ENCODE data around the gene VOPP1.

The VOPP1 gene

DNA sequence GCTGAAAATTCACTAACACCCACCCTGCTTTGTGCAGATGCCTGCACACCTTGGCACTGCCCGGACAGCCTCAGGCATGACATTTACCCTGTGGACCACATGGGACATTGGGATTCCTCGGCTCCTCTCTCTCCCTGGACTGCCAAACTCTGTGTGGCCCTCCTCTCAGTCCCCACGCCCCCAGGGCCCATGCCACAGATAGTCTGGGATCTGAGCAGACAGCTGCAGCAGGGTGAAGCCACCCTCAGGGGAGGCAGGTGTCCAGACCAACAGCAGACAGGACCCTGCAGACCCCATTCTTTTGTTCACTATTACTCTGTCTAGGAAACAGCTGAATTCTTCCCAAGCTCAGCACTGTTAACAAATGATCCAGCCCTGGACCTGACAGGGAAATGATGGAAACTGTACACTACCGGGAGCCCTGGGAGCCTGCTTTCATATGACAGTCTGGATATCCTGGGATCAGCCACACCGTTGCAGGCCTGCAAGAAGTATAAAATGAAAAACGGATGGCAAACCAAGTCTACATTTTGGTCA is 83.4 kb downstream of the VOPP1 start:
- Histone ChIP-seq H3K36me3 (ENCODE audit: control insufficient read depth, low read length) (peaks cover 48% of the 10 kb centered on the region), H3K9me3 (ENCODE audit: control insufficient read depth, insufficient read depth, low read length) (no peaks in the 10 kb centered on the region), H3K27ac (ENCODE audit: low read depth, low read length) (no peak overlapping the region), H3F3A (ENCODE audit: control insufficient read depth, insufficient read depth) (no peaks in the 10 kb centered on the region), H4K20me1 (ENCODE audit: control insufficient read depth, insufficient read depth, low read depth, low read length) (0 out of 2 replicates have a peak, but pooled peaks cover 5% of the 10 kb centered on the region), H3K4me1 (ENCODE audit: control insufficient read depth, low read length) (no peaks in the 10 kb centered on the region), H3K4me2 (ENCODE audit: low read length) (no peak overlapping the region), H3K79me2 (ENCODE audit: control insufficient read depth, low read length) (no peaks in the 10 kb centered on the region), H3K27me3 (ENCODE audit: control insufficient read depth, low read length) (no peaks in the 10 kb centered on the region), H3K9me2 (replicated peaks; ENCODE audit: control insufficient read depth, low read length) (no peaks in the 10 kb centered on the region), H3K4me3 (ENCODE audit: low read length) (no peak overlapping the region)
- no peak for TF ChIP-seq CTCF (IDR thresholded peaks at IDR 0.05; ENCODE audit: low read depth, low read length, poor library complexity, severe bottlenecking)
- no peak for TF ChIP-seq EZH2phosphoT487 (IDR thresholded peaks at IDR 0.05; ENCODE audit: borderline replicate concordance, low read length)

GRCh38 chr7:55488216-55488615 is 84.1 kb downstream of the VOPP1 start:
- no peaks in the 10 kb centered on the region for H3K27me3 ChIP-seq (ENCODE audit: control insufficient read depth, low read length)

DNA sequence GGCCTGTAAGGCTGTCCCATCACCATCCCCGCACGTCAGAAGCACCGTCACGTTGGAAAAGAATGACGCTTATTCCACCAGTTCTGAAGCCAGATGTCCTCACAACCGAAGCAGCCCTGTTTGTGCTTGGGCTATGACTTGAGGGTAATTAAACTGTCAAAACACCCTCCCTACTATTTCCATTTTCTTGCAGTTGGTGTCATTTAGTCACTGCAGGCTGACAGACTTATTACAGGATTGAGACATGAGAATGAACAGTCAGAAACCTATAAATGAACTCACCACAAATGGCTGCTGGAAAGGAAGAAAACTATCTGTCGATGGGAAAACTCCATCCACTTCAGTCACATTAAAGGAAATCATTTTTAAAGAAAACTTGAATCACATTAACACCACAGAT is 85.3 kb downstream of the VOPP1 start:
- no peak overlapping the region for H3K4me3 ChIP-seq (ENCODE audit: low read length)
- H3K79me2 ChIP-seq (ENCODE audit: control insufficient read depth, low read length) = no peaks in the 10 kb centered on the region
- H3K9me2 ChIP-seq (replicated peaks; ENCODE audit: control insufficient read depth, low read length) = no peaks in the 10 kb centered on the region
- no peaks in the 10 kb centered on the region for H3F3A ChIP-seq (ENCODE audit: control insufficient read depth, insufficient read depth)
- H3K4me2 ChIP-seq (ENCODE audit: low read length) = no peak overlapping the region
- H4K20me1 ChIP-seq (ENCODE audit: control insufficient read depth, insufficient read depth, low read depth, low read length) = 0 out of 2 replicates have a peak, but pooled peaks cover 5% of the 10 kb centered on the region
- no peak overlapping the region for H3K27ac ChIP-seq (ENCODE audit: low read depth, low read length)
- no peaks in the 10 kb centered on the region for H3K4me1 ChIP-seq (ENCODE audit: control insufficient read depth, low read length)
- TF ChIP-seq CTCF (IDR thresholded peaks at IDR 0.05; ENCODE audit: low read depth, low read length, poor library complexity, severe bottlenecking) (no peak), EZH2phosphoT487 (IDR thresholded peaks at IDR 0.05; ENCODE audit: borderline replicate concordance, low read length) (no peak)
- H3K27me3 ChIP-seq (ENCODE audit: control insufficient read depth, low read length) = no peaks in the 10 kb centered on the region
- no peaks in the 10 kb centered on the region for H3K9me3 ChIP-seq (ENCODE audit: control insufficient read depth, insufficient read depth, low read length)
- peaks cover 36% of the 10 kb centered on the region for H3K36me3 ChIP-seq (ENCODE audit: control insufficient read depth, low read length)

More at GRCh38 chr7:55488216-55488615, 84.1 kb downstream of the VOPP1 start:
- Histone ChIP-seq H3K4me3 (ENCODE audit: low read length) (no peak overlapping the region), H3K9me2 (replicated peaks; ENCODE audit: control insufficient read depth, low read length) (no peaks in the 10 kb centered on the region), H3K9me3 (ENCODE audit: control insufficient read depth, insufficient read depth, low read length) (no peaks in the 10 kb centered on the region), H3K4me2 (ENCODE audit: low read length) (no peak overlapping the region), H3K79me2 (ENCODE audit: control insufficient read depth, low read length) (no peaks in the 10 kb centered on the region), H4K20me1 (ENCODE audit: control insufficient read depth, insufficient read depth, low read depth, low read length) (0 out of 2 replicates have a peak, but pooled peaks cover 5% of the 10 kb centered on the region), H3K36me3 (ENCODE audit: control insufficient read depth, low read length) (peaks cover 46% of the 10 kb centered on the region), H3K4me1 (ENCODE audit: control insufficient read depth, low read length) (no peaks in the 10 kb centered on the region), H3F3A (ENCODE audit: control insufficient read depth, insufficient read depth) (no peaks in the 10 kb centered on the region), H3K27ac (ENCODE audit: low read depth, low read length) (no peak overlapping the region)
- TF ChIP-seq EZH2phosphoT487 (IDR thresholded peaks at IDR 0.05; ENCODE audit: borderline replicate concordance, low read length) (no peak), CTCF (IDR thresholded peaks at IDR 0.05; ENCODE audit: low read depth, low read length, poor library complexity, severe bottlenecking) (no peak)

Measured in DOHH2 (cell line).